Mesendoderm (in vitro differentiated cells): ENCODE measurements around the gene EDN3.
"Not testable (repeated sequence)": the region's sequence is repeated elsewhere in the genome, so short reads cannot be mapped to it uniquely, and the experiment has no call there.

Source experiments
- DNase-seq: peaks from one replicate; pipeline ENCODE4 v3.0.0; 2013
- H2AK5ac ChIP-seq: 2 replicates; pipeline ENCODE4 v1.6.1; 2013; ENCODE audit warnings: low read length, inconsistent platforms
- H2BK120ac ChIP-seq: 2 replicates; pipeline ENCODE4 v1.6.1; 2013; ENCODE audit warnings: low read depth, mild to moderate bottlenecking, low read length, moderate library complexity, mixed read lengths
- H2BK15ac ChIP-seq: replicated peaks from 2 replicates; pipeline ENCODE4 v1.6.1; 2013; ENCODE audit warnings: low read depth, mild to moderate bottlenecking, moderate library complexity
- H2BK5ac ChIP-seq: 2 replicates; pipeline ENCODE4 v1.6.1; 2013; ENCODE audit warnings: low read length, inconsistent platforms
- H3K18ac ChIP-seq: 2 replicates; pipeline ENCODE4 v1.6.1; 2013; ENCODE audit warnings: mild to moderate bottlenecking, low read length, mixed read lengths
- H3K23ac ChIP-seq: one replicate; pipeline ENCODE4 v1.6.1; 2013; ENCODE audit warnings: low read length
- H3K27ac ChIP-seq: 2 replicates; pipeline ENCODE4 v1.5.1; 2013; ENCODE audit warnings: low read depth, mild to moderate bottlenecking, inconsistent platforms, low read length, moderate library complexity
- H3K27me3 ChIP-seq: 2 replicates; pipeline ENCODE4 v1.6.1; 2013; ENCODE audit warnings: low read length, control low read depth, mild to moderate bottlenecking, inconsistent platforms; ENCODE audit not compliant: insufficient read depth, poor library complexity
- H3K36me3 ChIP-seq: 2 replicates; pipeline ENCODE4 v1.6.1; 2013; ENCODE audit warnings: low read length, inconsistent platforms; ENCODE audit not compliant: control insufficient read depth, insufficient read depth
- H3K4ac ChIP-seq: one replicate; pipeline ENCODE4 v1.6.1; 2013; ENCODE audit warnings: low read depth, mild to moderate bottlenecking, low read length, moderate library complexity
- H3K4me1 ChIP-seq: 2 replicates; pipeline ENCODE4 v1.6.1; 2013; ENCODE audit warnings: low read depth, low read length, inconsistent platforms; ENCODE audit not compliant: control insufficient read depth
- H3K4me2 ChIP-seq: 2 replicates; pipeline ENCODE4 v1.6.1; 2013; ENCODE audit warnings: low read length
- H3K4me3 ChIP-seq: 2 replicates; pipeline ENCODE4 v1.5.1; 2013; ENCODE audit warnings: mild to moderate bottlenecking, low read length
- H3K56ac ChIP-seq: one replicate; pipeline ENCODE4 v1.6.1; 2013; ENCODE audit warnings: low read length
- H3K79me1 ChIP-seq: 2 replicates; pipeline ENCODE4 v1.6.1; 2013; ENCODE audit warnings: low read length, inconsistent platforms
- H3K79me2 ChIP-seq: 2 replicates; pipeline ENCODE4 v1.6.1; 2013; ENCODE audit warnings: mild to moderate bottlenecking, low read length; ENCODE audit not compliant: control insufficient read depth, insufficient read depth
- H3K9ac ChIP-seq: 2 replicates; pipeline ENCODE4 v1.6.1; 2013; ENCODE audit warnings: low read length, inconsistent platforms
- H4K5ac ChIP-seq: one replicate; pipeline ENCODE4 v1.6.1; 2013; ENCODE audit warnings: low read length
- H4K8ac ChIP-seq: one replicate; pipeline ENCODE4 v1.6.1; 2013; ENCODE audit warnings: low read depth, mild to moderate bottlenecking, control low read depth, low read length, moderate library complexity
- WGBS: extraction: QIAGEN DNeasy Blood & Tissue Kit; methylation state at CpG from one replicate; pipeline ENCODE4 v1.1.7; 2013; ENCODE audit warnings: low lambda C conversion rate, missing lambda C conversion rate; ENCODE audit not compliant: insufficient coverage; ENCODE audit errors: extremely low coverage; 5-methylcytosine and 5-hydroxymethylcytosine counted together

Gene EDN3

GRCh38 chr20:59333260-59333845 lies 32.9 kb downstream of the EDN3 start:
- H3K4me3 ChIP-seq: no peak overlapping the region
- H2BK120ac ChIP-seq: no peak overlapping the region
- no peak overlapping the region for H3K9ac ChIP-seq
- WGBS: no CpG with 5 or more reads among the region's 6 CpGs
- DNase-seq: no peak
- H3K4ac ChIP-seq: no peak overlapping the region
- no peak overlapping the region for H3K27ac ChIP-seq
- no peaks in the 10 kb centered on the region for H3K79me2 ChIP-seq
- H3K4me1 ChIP-seq: no peaks in the 10 kb centered on the region
- H4K8ac ChIP-seq: no peak overlapping the region
- H3K18ac ChIP-seq: no peak overlapping the region
- H2BK5ac ChIP-seq: no peak overlapping the region
- no peak overlapping the region for H4K5ac ChIP-seq
- no peak overlapping the region for H3K23ac ChIP-seq
- no peak overlapping the region for H2BK15ac ChIP-seq
- no peak overlapping the region for H3K56ac ChIP-seq
- H3K4me2 ChIP-seq: no peak overlapping the region
- H3K79me1 ChIP-seq: no peaks in the 10 kb centered on the region
- no peak overlapping the region for H2AK5ac ChIP-seq
- H3K27me3 ChIP-seq: no peaks in the 10 kb centered on the region
- no peaks in the 10 kb centered on the region for H3K36me3 ChIP-seq

- Histone ChIP-seq H3K23ac (no peak overlapping the region), H3K18ac (no peak overlapping the region), H3K27ac (no peak overlapping the region), H3K79me2 (no peaks in the 10 kb centered on the region), H2BK120ac (no peak overlapping the region), H4K5ac (no peak overlapping the region), H2BK5ac (no peak overlapping the region), H2AK5ac (no peak overlapping the region), H4K8ac (no peak overlapping the region), H2BK15ac (no peak overlapping the region), H3K4me1 (no peaks in the 10 kb centered on the region), H3K56ac (no peak overlapping the region), H3K79me1 (no peaks in the 10 kb centered on the region), H3K4me2 (no peak overlapping the region), H3K9ac (no peak overlapping the region), H3K4me3 (no peak overlapping the region), H3K27me3 (no peaks in the 10 kb centered on the region), H3K36me3 (no peaks in the 10 kb centered on the region), H3K4ac (no peak overlapping the region)
- no peak for DNase-seq
- no CpG with 5 or more reads among the region's 9 CpGs for WGBS
Observed at GRCh38 chr20:59333951-59334350, 33.5 kb downstream of the EDN3 start.

GRCh38 chr20:59334651-59335300 lies 34.4 kb downstream of the EDN3 start:
- H3K27me3 ChIP-seq: no peaks in the 10 kb centered on the region
- H3K4me3 ChIP-seq: no peak overlapping the region

GRCh38 chr20:59335377-59335776 lies 35.0 kb downstream of the EDN3 start:
- Histone ChIP-seq H4K5ac (no peak overlapping the region), H3K9ac (no peak overlapping the region), H4K8ac (no peak overlapping the region), H2BK120ac (no peak overlapping the region), H3K4ac (no peak overlapping the region), H3K4me1 (no peaks in the 10 kb centered on the region), H3K79me1 (no peaks in the 10 kb centered on the region), H3K79me2 (no peaks in the 10 kb centered on the region), H2BK15ac (no peak overlapping the region), H3K23ac (no peak overlapping the region), H3K27ac (no peak overlapping the region), H2AK5ac (no peak overlapping the region), H3K4me3 (no peak overlapping the region), H3K56ac (no peak overlapping the region), H3K27me3 (no peaks in the 10 kb centered on the region), H3K36me3 (no peaks in the 10 kb centered on the region), H3K4me2 (no peak overlapping the region), H3K18ac (no peak overlapping the region), H2BK5ac (no peak overlapping the region)
- DNase-seq: no peak
- whole genome bisulfite sequencing: no CpG with 5 or more reads among the region's 4 CpGs

More at GRCh38 chr20:59334651-59335300, 34.4 kb downstream of the EDN3 start:
- no peaks in the 10 kb centered on the region for H3K36me3 ChIP-seq
- H3K23ac ChIP-seq: no peak overlapping the region
- H3K56ac ChIP-seq: no peak overlapping the region
- no peak overlapping the region for H2AK5ac ChIP-seq
- no peak overlapping the region for H2BK15ac ChIP-seq
- no peak overlapping the region for H2BK120ac ChIP-seq
- no peak overlapping the region for H3K4me2 ChIP-seq
- no CpG with 5 or more reads among the region's 7 CpGs for WGBS
- H3K4me1 ChIP-seq: no peaks in the 10 kb centered on the region
- no peak overlapping the region for H3K27ac ChIP-seq
- DNase-seq: no peak
- H3K79me1 ChIP-seq: no peaks in the 10 kb centered on the region
- no peaks in the 10 kb centered on the region for H3K79me2 ChIP-seq
- no peak overlapping the region for H3K18ac ChIP-seq
- no peak overlapping the region for H4K5ac ChIP-seq
- H3K9ac ChIP-seq: no peak overlapping the region
- no peak overlapping the region for H2BK5ac ChIP-seq
- H3K4ac ChIP-seq: no peak overlapping the region
- H4K8ac ChIP-seq: no peak overlapping the region

- H3K27ac ChIP-seq: no peak overlapping the region
- H3K18ac ChIP-seq: no peak overlapping the region
- no peak for DNase-seq
- no peak overlapping the region for H3K4me2 ChIP-seq
- no peak overlapping the region for H2BK5ac ChIP-seq
- H3K36me3 ChIP-seq: no peaks in the 10 kb centered on the region
- no peaks in the 10 kb centered on the region for H3K27me3 ChIP-seq
- no peak overlapping the region for H2BK15ac ChIP-seq
- no peaks in the 10 kb centered on the region for H3K79me2 ChIP-seq
- no peak overlapping the region for H4K5ac ChIP-seq
- no peak overlapping the region for H3K4ac ChIP-seq
- H2BK120ac ChIP-seq: no peak overlapping the region
- no peak overlapping the region for H3K56ac ChIP-seq
- no CpG with 5 or more reads among the region's 5 CpGs for WGBS
- H3K23ac ChIP-seq: no peak overlapping the region
- no peak overlapping the region for H3K4me3 ChIP-seq
- no peak overlapping the region for H3K9ac ChIP-seq
- no peaks in the 10 kb centered on the region for H3K4me1 ChIP-seq
- no peak overlapping the region for H4K8ac ChIP-seq
- H3K79me1 ChIP-seq: no peaks in the 10 kb centered on the region
- H2AK5ac ChIP-seq: no peak overlapping the region
Observed at GRCh38 chr20:59336540-59336939, 36.1 kb downstream of the EDN3 start.

- H4K5ac ChIP-seq, H4K8ac ChIP-seq, H3K56ac ChIP-seq, H3K4me1 ChIP-seq, H3K36me3 ChIP-seq, H3K4me2 ChIP-seq, H3K79me1 ChIP-seq, H3K4ac ChIP-seq, H3K9ac ChIP-seq, H3K23ac ChIP-seq, H2BK120ac ChIP-seq, H2BK15ac ChIP-seq, H2BK5ac ChIP-seq, H3K4me3 ChIP-seq, H3K27ac ChIP-seq, H3K79me2 ChIP-seq, H2AK5ac ChIP-seq, DNase-seq, H3K27me3 ChIP-seq, H3K18ac ChIP-seq: not testable (repeated sequence)
- WGBS: no CpG with 5 or more reads among the region's 8 CpGs
Observed at GRCh38 chr20:59338444-59338843, 38.0 kb downstream of the EDN3 start.
